ENCODE measurements around the gene ZP1.

DNA sequence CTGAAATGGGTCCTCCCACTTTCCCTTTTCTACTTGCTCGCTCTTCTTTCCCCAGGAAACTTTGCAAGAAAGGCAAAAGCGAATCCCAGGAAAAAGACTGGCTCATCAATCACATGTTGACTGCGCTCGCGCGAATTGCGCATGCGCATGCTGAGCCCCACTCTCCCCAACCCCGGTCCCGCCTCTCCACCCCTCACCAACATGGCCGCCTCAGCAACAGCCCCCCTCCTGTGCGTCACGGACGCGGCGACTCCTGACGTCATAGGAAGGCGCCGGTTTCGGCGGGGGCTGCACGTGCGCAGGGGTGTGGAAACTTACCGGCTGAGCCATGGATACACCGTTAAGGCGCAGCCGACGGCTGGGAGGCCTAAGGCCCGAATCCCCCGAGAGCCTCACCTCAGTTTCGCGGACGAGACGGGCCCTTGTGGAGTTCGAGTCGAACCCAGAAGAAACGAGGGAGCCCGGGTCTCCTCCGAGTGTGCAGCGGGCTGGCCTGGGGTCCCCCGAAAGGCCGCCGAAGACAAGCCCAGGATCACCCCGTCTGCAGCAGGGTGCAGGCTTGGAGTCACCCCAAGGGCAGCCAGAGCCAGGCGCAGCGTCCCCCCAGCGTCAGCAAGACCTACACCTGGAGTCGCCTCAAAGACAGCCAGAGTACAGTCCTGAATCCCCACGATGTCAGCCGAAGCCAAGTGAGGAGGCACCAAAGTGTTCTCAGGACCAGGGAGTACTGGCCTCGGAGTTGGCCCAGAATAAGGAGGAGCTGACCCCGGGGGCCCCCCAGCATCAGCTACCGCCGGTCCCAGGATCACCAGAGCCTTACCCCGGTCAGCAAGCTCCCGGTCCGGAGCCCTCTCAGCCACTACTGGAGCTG lies 25.3 kb upstream of the ZP1 start, which contains the start of gene CCDC86:
- TF ChIP-seq, protein P1, sequence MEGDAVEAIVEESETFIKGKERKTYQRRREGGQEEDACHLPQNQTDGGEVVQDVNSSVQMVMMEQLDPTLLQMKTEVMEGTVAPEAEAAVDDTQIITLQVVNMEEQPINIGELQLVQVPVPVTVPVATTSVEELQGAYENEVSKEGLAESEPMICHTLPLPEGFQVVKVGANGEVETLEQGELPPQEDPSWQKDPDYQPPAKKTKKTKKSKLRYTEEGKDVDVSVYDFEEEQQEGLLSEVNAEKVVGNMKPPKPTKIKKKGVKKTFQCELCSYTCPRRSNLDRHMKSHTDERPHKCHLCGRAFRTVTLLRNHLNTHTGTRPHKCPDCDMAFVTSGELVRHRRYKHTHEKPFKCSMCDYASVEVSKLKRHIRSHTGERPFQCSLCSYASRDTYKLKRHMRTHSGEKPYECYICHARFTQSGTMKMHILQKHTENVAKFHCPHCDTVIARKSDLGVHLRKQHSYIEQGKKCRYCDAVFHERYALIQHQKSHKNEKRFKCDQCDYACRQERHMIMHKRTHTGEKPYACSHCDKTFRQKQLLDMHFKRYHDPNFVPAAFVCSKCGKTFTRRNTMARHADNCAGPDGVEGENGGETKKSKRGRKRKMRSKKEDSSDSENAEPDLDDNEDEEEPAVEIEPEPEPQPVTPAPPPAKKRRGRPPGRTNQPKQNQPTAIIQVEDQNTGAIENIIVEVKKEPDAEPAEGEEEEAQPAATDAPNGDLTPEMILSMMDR (IDR thresholded peaks at IDR 0.05 in 8 of 11, conservative IDR thresholded peaks at IDR 0.05 in 3 of 11): peak in 1 of 11 experiments; percentile 19
- TF ChIP-seq POLR2AphosphoS5 (IDR thresholded peaks at IDR 0.05): peak; percentile 93 to 96 (median 94)
- TF ChIP-seq POLR2A (IDR thresholded peaks at IDR 0.05): peak in 1 of 3 donors; percentile 78

Data from spleen (tissue), 7 donors.